GM12891 (cell line): ENCODE data around the gene CD46.
A peak's percentile ranks its signal among the peaks of the same experiment; 100 is the strongest.

Experiments used
- DNase-seq: peaks from one replicate; pipeline ENCODE4 v3.0.0; 2011; ENCODE audit warnings: low spot score; ENCODE audit not compliant: insufficient read length
- FAIRE-seq: peaks from 2 replicates; lab custom pipeline; 2011; peaks lifted over from hg19 to GRCh38; lab: Jason Lieb, UNC
- PAX5 ChIP-seq: IDR thresholded peaks from 2 replicates; pipeline ENCODE4 v1.6.1; 2011; ENCODE audit warnings: low read length, moderate library complexity, mild to moderate bottlenecking; ENCODE audit not compliant: insufficient read depth, severe bottlenecking
- POLR2A ChIP-seq: IDR thresholded peaks from 2 replicates; pipeline ENCODE4 v1.6.1; 2011; ENCODE audit warnings: low read depth, low read length, control low read depth
- POLR2AphosphoS5 ChIP-seq: IDR thresholded peaks from 2 replicates; pipeline ENCODE4 v1.6.1; 2011; ENCODE audit warnings: low read depth, low read length, control low read depth
- POU2F2 ChIP-seq: IDR thresholded peaks from 2 replicates; pipeline ENCODE4 v1.6.1; 2011; ENCODE audit warnings: low read depth, mild to moderate bottlenecking, control low read depth, low read length, moderate library complexity
- SPI1 ChIP-seq: IDR thresholded peaks from 2 replicates; pipeline ENCODE4 v1.6.1; 2011; ENCODE audit warnings: low read depth, low read length, control low read depth
- TAF1 ChIP-seq: IDR thresholded peaks from 2 replicates; pipeline ENCODE4 v1.6.1; 2011; ENCODE audit warnings: low read depth, low read length, control low read depth

CD46 gene

GRCh38 chr1:207815913-207816291 is 64.0 kb downstream of the CD46 start:
- DNase-seq (no peak), FAIRE-seq (no peak)
- TF ChIP-seq SPI1 (no peak), POU2F2 (no peak), POLR2AphosphoS5 (no peak), POLR2A (no peak), TAF1 (no peak), PAX5 (no peak)

GRCh38 chr1:207817166-207817565 is 65.3 kb downstream of the CD46 start:
- TF ChIP-seq PAX5 (no peak), TAF1 (no peak), POLR2A (no peak)
- DNase-seq = no peak
- no peak for FAIRE-seq

- FAIRE-seq = no peak
- no peak for TF ChIP-seq PAX5
- TF ChIP-seq POLR2AphosphoS5 = no peak
- TF ChIP-seq POLR2A = no peak
- no peak for TF ChIP-seq TAF1
- no peak for TF ChIP-seq POU2F2
- no peak for TF ChIP-seq SPI1
- DNase-seq = no peak
Observed at GRCh38 chr1:207817778-207818751, 66.2 kb downstream of the CD46 start.

- FAIRE-seq = no peak
- no peak for TF ChIP-seq PAX5
- TF ChIP-seq POU2F2 = no peak
- TF ChIP-seq POLR2AphosphoS5 = no peak
- no peak for TF ChIP-seq SPI1
- TF ChIP-seq TAF1 = no peak
- no peak for TF ChIP-seq POLR2A
- no peak for DNase-seq
Observed at GRCh38 chr1:207818971-207819451, 67.2 kb downstream of the CD46 start.

GRCh38 chr1:207820568-207821463 is 69.0 kb downstream of the CD46 start:
- TF ChIP-seq POU2F2 (no peak), PAX5 (no peak), TAF1 (no peak), POLR2A (no peak), POLR2AphosphoS5 (no peak; the same call in 1 of the 2 replicates), SPI1 (no peak)
- DNase-seq (no peak), FAIRE-seq (no peak)

GRCh38 chr1:207821464-207822045 is 69.7 kb downstream of the CD46 start:
- DNase-seq = no peak
- no peak for TF ChIP-seq PAX5
- no peak for TF ChIP-seq TAF1
- TF ChIP-seq SPI1 = no peak
- no peak for TF ChIP-seq POU2F2
- TF ChIP-seq POLR2AphosphoS5 = no peak
- no peak for TF ChIP-seq POLR2A
- no peak for FAIRE-seq

- TF ChIP-seq POLR2AphosphoS5 = no peak
- no peak for TF ChIP-seq POLR2A
- TF ChIP-seq TAF1 = peak; percentile 44; the same call in 1 of the 2 replicates
- TF ChIP-seq POU2F2 = peak; percentile 93
- no peak for TF ChIP-seq PAX5
- no peak for TF ChIP-seq SPI1
- FAIRE-seq = peak; percentile 9
- DNase-seq = peak; percentile 68
Observed at GRCh38 chr1:207822124-207822601, 70.3 kb downstream of the CD46 start.

- TF ChIP-seq PAX5 = no peak
- TF ChIP-seq POLR2AphosphoS5 = peak; percentile 86
- peak; percentile 93 for TF ChIP-seq POU2F2
- TF ChIP-seq TAF1 = peak; percentile 68
- TF ChIP-seq SPI1 = no peak
- TF ChIP-seq POLR2A = peak; percentile 86
- DNase-seq = peak; percentile 90
- peak; percentile 96 for FAIRE-seq
Observed at GRCh38 chr1:207822602-207823451, 71.0 kb downstream of the CD46 start.
